Endodermal cell (in vitro differentiated cells): ENCODE measurements around the gene SLC35D1. TPM values are rescaled to one million over a fixed set of nuclear protein-coding genes. Genes with fewer than 3 reads are reported as not detected.
A peak's percentile ranks its signal among the peaks of the same experiment; 100 is the strongest.

Experiments
- DNase-seq: peaks from one replicate; pipeline ENCODE4 v3.0.0-alpha.2; 2017
- H3K27ac ChIP-seq: 2 replicates; pipeline ENCODE4 v1.5.1; 2013; ENCODE audit warnings: mild to moderate bottlenecking, low read depth, low read length, moderate library complexity
- H3K27me3 ChIP-seq: 2 replicates; pipeline ENCODE4 v1.6.1; 2013; ENCODE audit warnings: mild to moderate bottlenecking, low read length, moderate library complexity; ENCODE audit not compliant: insufficient read depth, control insufficient read depth, poor library complexity, severe bottlenecking
- H3K36me3 ChIP-seq: 2 replicates; pipeline ENCODE4 v1.7.0; 2013; ENCODE audit warnings: mild to moderate bottlenecking, low read length, moderate library complexity; ENCODE audit not compliant: control insufficient read depth, insufficient read depth
- H3K4me1 ChIP-seq: one replicate; pipeline ENCODE4 v1.7.0; 2013; ENCODE audit warnings: low read length; ENCODE audit not compliant: control insufficient read depth, insufficient read depth
- H3K4me3 ChIP-seq: 2 replicates; pipeline ENCODE4 v1.5.1; 2013; ENCODE audit warnings: mild to moderate bottlenecking, low read length, moderate library complexity
- H3K9ac ChIP-seq: 2 replicates; pipeline ENCODE4 v1.6.1; 2013; ENCODE audit warnings: mild to moderate bottlenecking, low read length, moderate library complexity; ENCODE audit not compliant: poor library complexity, severe bottlenecking; ENCODE audit errors: extremely low read depth
- H3K9me3 ChIP-seq: 2 replicates; pipeline ENCODE4 v1.6.1; 2013; ENCODE audit warnings: mild to moderate bottlenecking, low read length, moderate library complexity; ENCODE audit not compliant: control insufficient read depth
- H3K27ac Mint-ChIP-seq: 2 replicates; pipeline ENCODE4 v1.8.0; 2020; ENCODE audit warnings: mixed read lengths
- H3K27me3 Mint-ChIP-seq: 2 replicates; pipeline ENCODE4 v1.8.0; 2021; ENCODE audit warnings: mild to moderate bottlenecking, mixed read lengths; ENCODE audit not compliant: insufficient read depth
- H3K36me3 Mint-ChIP-seq: 2 replicates; pipeline ENCODE4 v1.8.0; 2020; ENCODE audit warnings: low read depth, mixed read lengths
- H3K4me1 Mint-ChIP-seq: 2 replicates; pipeline ENCODE4 v1.8.0; 2020; ENCODE audit warnings: mixed read lengths
- H3K4me3 Mint-ChIP-seq: 2 replicates; pipeline ENCODE4 v1.8.0; 2020; ENCODE audit warnings: mild to moderate bottlenecking, moderate library complexity, mixed read lengths
- H3K9me3 Mint-ChIP-seq: 2 replicates; pipeline ENCODE4 v1.8.0; 2020; ENCODE audit warnings: mild to moderate bottlenecking, mixed read lengths
- CTCF ChIP-seq: fragments of 200-600 bp; sonication (generic); conservative IDR thresholded peaks from 2 replicates; pipeline ENCODE4 v1.5.0; 2021; ENCODE audit warnings: antibody characterized with exemption, mild to moderate bottlenecking
- WGBS, 2 experiments: methylation state at CpG; one replicate each; pipeline versions ENCODE4 v1.1.5 to v1.1.7; 2013; ENCODE audit warnings: missing lambda C conversion rate in 2 of 2, mixed read lengths in 1 of 2; ENCODE audit not compliant: insufficient coverage in 1 of 2, insufficient read length in 1 of 2; 5-methylcytosine and 5-hydroxymethylcytosine counted together
- long read RNA-seq, 4 experiments: library from polyadenylated mRNA in 2 of 4; library from RNA in 1 of 4; library from capped mRNA in 1 of 4; stranded (forward) in 3 of 4; unstranded in 1 of 4; transcript quantifications; one replicate each; pipeline ENCODE4 v2.0.0, GENCODE V29; 2020 to 2021; ENCODE audit warnings: inconsistent platforms in 1 of 4
- polyA plus RNA-seq, 2 experiments: library from polyadenylated mRNA; stranded (reverse); fragments of 50-300 nt; gene quantifications; one replicate each; pipeline ENCODE4 v1.2.3, GENCODE V29; 2013
- total RNA-seq, 2 donors: library from RNA; stranded (reverse); fragmentation: NEBNext Ultra II Directional in 1 of 2; extraction: Animal tissue kit (Norgen Biotek cat#: 25700) in 1 of 2; gene quantifications; 2 replicates in 1 of 2; 3 replicates in 1 of 2; pipeline ENCODE4 v1.2.1, GENCODE V29; 2021

SLC35D1 gene
- 1 to 10 TPM; 5.5 to 5.9 TPM for total RNA-seq
- polyA plus RNA-seq (2013, experiment 1 of 2), result 6.4 TPM
- polyA plus RNA-seq (2013, experiment 2 of 2), result 5.2 TPM
- long read RNA-seq, experiment 1, result 0 reads
- long read RNA-seq, experiment 2, full-length matches to known transcripts, result 4 of 10 reads
- long read RNA-seq, experiment 2, partial matches to known transcripts, result 2 of 10 reads
- long read RNA-seq, experiment 2, other reads (novel, unspliced or antisense), result 4 of 10 reads
- long read RNA-seq, experiment 3, full-length matches to known transcripts, result 2 of 8 reads
- long read RNA-seq, experiment 3, partial matches to known transcripts, result 1 of 8 reads
- long read RNA-seq, experiment 3, other reads (novel, unspliced or antisense), result 5 of 8 reads
- long read RNA-seq, experiment 4, result 0 reads

GRCh38 chr1:67053785-67054772 is at the start of gene SLC35D1:
Gene SLC35D1, minus strand, starts transcription at chr1:67054148. Its CDS starts 135 bp downstream, at chr1:67054013.
- H3K27ac Mint-ChIP-seq, result peak within 1 kb of the TSS; percentile 93
- H3K9ac ChIP-seq, result peak within 1 kb of the TSS; percentile 77
- H3K9me3 Mint-ChIP-seq, result no peaks in the 10 kb centered on the region
- no peaks in the 10 kb centered on the region for H3K9me3 ChIP-seq
- peak within 1 kb of the TSS; percentile 93 for H3K4me3 ChIP-seq
- H3K4me1 ChIP-seq, result no peaks in the 10 kb centered on the region
- H3K27ac ChIP-seq, result peak within 1 kb of the TSS; percentile 92
- WGBS, 2 experiments, result 0 to 2% methylated on average over 21 to 73 of the region's 73 CpGs
- H3K27me3 ChIP-seq, result no peaks in the 10 kb centered on the region
- peaks cover 14% of the 10 kb centered on the region for H3K36me3 Mint-ChIP-seq
- DNase-seq, result peak; percentile 98
- no peak for TF ChIP-seq CTCF
- H3K4me3 Mint-ChIP-seq, result peak within 1 kb of the TSS; percentile 77
- H3K27me3 Mint-ChIP-seq, result peaks cover 4% of the 10 kb centered on the region
- H3K4me1 Mint-ChIP-seq, result peaks cover 16% of the 10 kb centered on the region
- peaks cover 11% of the 10 kb centered on the region for H3K36me3 ChIP-seq

GRCh38 chr1:67103548-67103947 is 49.6 kb upstream of the SLC35D1 start:
- Mint-ChIP-seq H3K27me3 (no peaks in the 10 kb centered on the region), H3K4me3 (no peak overlapping the region), H3K4me1 (no peaks in the 10 kb centered on the region), H3K36me3 (no peaks in the 10 kb centered on the region), H3K9me3 (no peaks in the 10 kb centered on the region), H3K27ac (no peak overlapping the region)
- Histone ChIP-seq H3K4me1 (no peaks in the 10 kb centered on the region), H3K27ac (no peak overlapping the region), H3K9ac (no peak overlapping the region), H3K36me3 (no peaks in the 10 kb centered on the region), H3K27me3 (no peaks in the 10 kb centered on the region), H3K9me3 (no peaks in the 10 kb centered on the region), H3K4me3 (no peak overlapping the region)
- no peak for TF ChIP-seq CTCF
- no CpG with 5 or more reads among the region's 1 CpG for WGBS, 2 experiments
- DNase-seq, result no peak

GRCh38 chr1:67100833-67101232 is 46.9 kb upstream of the SLC35D1 start:
- no peak for TF ChIP-seq CTCF
- Histone ChIP-seq H3K4me1 (no peaks in the 10 kb centered on the region), H3K27me3 (no peaks in the 10 kb centered on the region), H3K9me3 (no peaks in the 10 kb centered on the region), H3K4me3 (no peak overlapping the region), H3K9ac (no peak overlapping the region), H3K36me3 (no peaks in the 10 kb centered on the region), H3K27ac (no peak overlapping the region)
- Mint-ChIP-seq H3K9me3 (no peaks in the 10 kb centered on the region), H3K27me3 (no peaks in the 10 kb centered on the region), H3K36me3 (no peaks in the 10 kb centered on the region), H3K4me1 (peaks cover 5% of the 10 kb centered on the region), H3K27ac (no peak overlapping the region), H3K4me3 (no peak overlapping the region)
- DNase-seq, result no peak
- WGBS, 2 experiments, result 51 to 94% methylated on average over 2 to 3 of the region's 3 CpGs
